HL-60/S4 treated with phorbol 12-myristate 13-acetate at 8.2 ng/mL for 4 days and 3 days (cell line): Measurements from ENCODE around the gene SLC13A3.

Source experiments
- in situ Hi-C: fragments of 300-500 bp; cut with MboI; formaldehyde crosslinking; loops from 2 replicates; pipeline ENCODE4 v1.15.0; 2022; ENCODE audit warnings: low sequenced_read_pairs

The SLC13A3 gene

GRCh38 chr20:46562373-46563169 is 88.7 kb downstream of the SLC13A3 start:
- in situ Hi-C loops: no loop called here

- in situ Hi-C loops: no loop called here
Observed at GRCh38 chr20:46562009-46562372, 89.3 kb downstream of the SLC13A3 start.

GRCh38 chr20:46559685-46560440 is 91.4 kb downstream of the SLC13A3 start:
- in situ Hi-C loops: no loop called here

GRCh38 chr20:46559001-46559400 is 92.3 kb downstream of the SLC13A3 start:
- in situ Hi-C loops: no loop called here

- in situ Hi-C loops: no loop called here
Observed at GRCh38 chr20:46558511-46558959, 92.7 kb downstream of the SLC13A3 start.

- in situ Hi-C loops: no loop called here
Observed at GRCh38 chr20:46557231-46557956, 93.9 kb downstream of the SLC13A3 start.

GRCh38 chr20:46555370-46555956 is 95.8 kb downstream of the SLC13A3 start:
- in situ Hi-C loops: no loop called here

- in situ Hi-C loops: no loop called here
Observed at GRCh38 chr20:46554828-46555227, 96.4 kb downstream of the SLC13A3 start.

- in situ Hi-C loops: no loop called here
Observed at GRCh38 chr20:46553926-46554325, 97.3 kb downstream of the SLC13A3 start.

- in situ Hi-C loops: no loop called here
Observed at GRCh38 chr20:46552460-46553420, 98.5 kb downstream of the SLC13A3 start.

- in situ Hi-C loops: no loop called here
Observed at GRCh38 chr20:46551522-46552381, 99.5 kb downstream of the SLC13A3 start.

- in situ Hi-C loops: no loop called here
Observed at GRCh38 chr20:46550461-46550860, 100.8 kb downstream of the SLC13A3 start, which contains the start of gene OCSTAMP. TSS of gene OCSTAMP (minus strand) at chr20:46550654. CDS start at chr20:46550560, 94 bp downstream.

- in situ Hi-C loops: no loop called here
Observed at GRCh38 chr20:46549188-46549972, 101.9 kb downstream of the SLC13A3 start.

- in situ Hi-C loops: no loop called here
Observed at GRCh38 chr20:46548688-46549087, 102.6 kb downstream of the SLC13A3 start.

- in situ Hi-C loops: no loop called here
Observed at GRCh38 chr20:46547995-46548394, 103.3 kb downstream of the SLC13A3 start.

GRCh38 chr20:46546936-46547335 is 104.3 kb downstream of the SLC13A3 start:
- in situ Hi-C loops: no loop called here

- in situ Hi-C loops: no loop called here
Observed at GRCh38 chr20:46546298-46546697, 105.0 kb downstream of the SLC13A3 start.

- in situ Hi-C loops: no loop called here
Observed at GRCh38 chr20:46545827-46546138, 105.5 kb downstream of the SLC13A3 start.
